K562 (cell line): ENCODE data around the gene B4GALNT4. TPM values are rescaled to one million over a fixed set of nuclear protein-coding genes. Genes with fewer than 3 reads are reported as not detected.

Source experiments
- ATAC-seq: fragments of 200-7000 bp; cut with Tn5 transposase; 3 replicates; pipeline ENCODE4 v1.9.1; 2020; ENCODE audit warnings: moderate library complexity
- BruUV-seq: library from RNA; stranded (reverse); fragments of 400-500 nt; replicated peaks from 2 replicates; lab custom pipeline; 2021; lab: Mats Ljungman, UMichigan
- CTCF ChIA-PET: fragments of 300-600 bp; formaldehyde crosslinking; extraction: SDS; loops from one replicate; lab custom pipeline; 2021; ENCODE audit warnings: low intra/inter-chr PET ratio; lab: Yijun Ruan, JAX
- POLR2A ChIA-PET: fragments of 300-600, 350-650 bp; sonication (Branson Sonifier 250); formaldehyde crosslinking; extraction: SDS; loops from one replicate; lab custom pipeline; 2021; ENCODE audit warnings: antibody characterized with exemption, inconsistent platforms; lab: Yijun Ruan, JAX
- DNase-seq, 4 experiments: peaks; one replicate each; pipeline versions ENCODE4 v3.0.0 to v3.0.0-alpha.2; 2011 to 2018; ENCODE audit warnings: low spot score in 3 of 4, mixed read lengths in 3 of 4; ENCODE audit errors: extremely low read depth in 1 of 4
- FAIRE-seq: peaks from 2 replicates; lab custom pipeline; 2011; peaks lifted over from hg19 to GRCh38; lab: Jason Lieb, UNC
- H2AFZ ChIP-seq: 2 replicates; pipeline ENCODE4 v1.6.0; 2011; ENCODE audit warnings: low read depth, low read length, control low read depth, inconsistent platforms
- H3K27ac ChIP-seq: fragments of 200-600 bp; 3 replicates; pipeline ENCODE4 v1.8.0; 2011; ENCODE audit warnings: low read depth, mild to moderate bottlenecking, control low read depth, inconsistent platforms, low read length, moderate library complexity, mixed read lengths; ENCODE audit errors: extremely low read depth
- H3K27me3 ChIP-seq, 2 experiments: fragments of 300-600 bp in 1 of 2; 2 replicates in 1 of 2; 3 replicates in 1 of 2; pipeline versions ENCODE4 v1.6.0 to v1.8.0; 2011; ENCODE audit warnings: inconsistent platforms in 2 of 2, low read length in 2 of 2, mild to moderate bottlenecking in 1 of 2, mixed read lengths in 1 of 2, moderate library complexity in 1 of 2; ENCODE audit not compliant: control insufficient read depth in 2 of 2, insufficient read depth in 2 of 2
- H3K36me3 ChIP-seq: fragments of 300-600 bp; 3 replicates; pipeline ENCODE4 v1.8.0; 2011; ENCODE audit warnings: mild to moderate bottlenecking, low read length, inconsistent platforms; ENCODE audit not compliant: control insufficient read depth, insufficient read depth
- H3K4me1 ChIP-seq, 2 experiments: fragments of 200-600 bp in 1 of 2; replicated peaks in 1 of 2; 2 replicates in 1 of 2; 3 replicates in 1 of 2; pipeline versions ENCODE4 v1.5.1 to v1.8.0; 2011; ENCODE audit warnings: inconsistent platforms in 2 of 2, low read length in 2 of 2, mild to moderate bottlenecking in 1 of 2, mixed read lengths in 1 of 2, moderate library complexity in 1 of 2; ENCODE audit not compliant: control insufficient read depth in 2 of 2, insufficient read depth in 2 of 2
- H3K4me2 ChIP-seq: 2 replicates; pipeline ENCODE4 v1.6.1; 2011; ENCODE audit warnings: low read length, control low read depth, inconsistent platforms, mixed read lengths; ENCODE audit not compliant: insufficient read depth
- H3K4me3 ChIP-seq: fragments of 200-600 bp; sonication (generic), shearing (Covaris generic); 2 replicates; pipeline ENCODE4 v1.5.1; 2016; ENCODE audit warnings: control low read depth, inconsistent platforms
- H3K79me2 ChIP-seq: fragments of 200-600 bp; 3 replicates; pipeline ENCODE4 v1.8.0; 2011; ENCODE audit warnings: low read length, inconsistent platforms; ENCODE audit not compliant: control insufficient read depth, insufficient read depth
- H3K9ac ChIP-seq, 2 experiments: 2 replicates each; pipeline versions ENCODE4 v1.6.0 to v1.6.1; 2011; ENCODE audit warnings: low read depth in 2 of 2, low read length in 2 of 2, control low read depth in 1 of 2, inconsistent platforms in 1 of 2, mild to moderate bottlenecking in 1 of 2, mixed read lengths in 1 of 2; ENCODE audit not compliant: insufficient read depth in 1 of 2
- H3K9me1 ChIP-seq: one replicate; pipeline ENCODE4 v1.6.0; 2011; ENCODE audit warnings: inconsistent platforms, mild to moderate bottlenecking, low read length, moderate library complexity; ENCODE audit not compliant: control insufficient read depth, insufficient read depth
- H3K9me3 ChIP-seq: replicated peaks from 2 replicates; pipeline ENCODE4 v1.5.1; 2011; ENCODE audit warnings: low read depth, low read length, inconsistent platforms; ENCODE audit not compliant: control insufficient read depth, insufficient read depth
- H4K20me1 ChIP-seq: replicated peaks from 2 replicates; pipeline ENCODE4 v1.6.1; 2011; ENCODE audit warnings: low read length, inconsistent platforms, mixed read lengths; ENCODE audit not compliant: control insufficient read depth, insufficient read depth
- BCLAF1 ChIP-seq, 2 experiments: fragments of 450-650 bp in 1 of 2; IDR thresholded peaks; 2 replicates each; pipeline ENCODE4 v1.6.1; 2011 to 2017; ENCODE audit warnings: low read depth in 2 of 2, antibody characterized with exemption in 1 of 2, borderline replicate concordance in 1 of 2, low read length in 1 of 2, mild to moderate bottlenecking in 1 of 2, mixed read lengths in 1 of 2; ENCODE audit not compliant: control insufficient read depth in 1 of 2
- BRD9 ChIP-seq: fragments of 450-650 bp; IDR thresholded peaks from 2 replicates; pipeline ENCODE4 v1.6.1; 2018; ENCODE audit warnings: low read depth; ENCODE audit not compliant: partially characterized antibody
- CREB3L1 ChIP-seq: fragments of 450-650 bp; IDR thresholded peaks from 2 replicates; pipeline ENCODE4 v1.6.1; 2014; ENCODE audit warnings: low read depth, mild to moderate bottlenecking, moderate library complexity, borderline replicate concordance
- HNRNPH1 ChIP-seq: fragments of 200-400 bp; formaldehyde crosslinking; optimal IDR thresholded peaks from 2 replicates; pipeline ENCODE3; 2017; ENCODE audit warnings: low read depth, mild to moderate bottlenecking, low read length, moderate library complexity
- HNRNPLL ChIP-seq: fragments of 200-400 bp; formaldehyde crosslinking; IDR thresholded peaks from 2 replicates; pipeline ENCODE4 v1.6.1; 2017; ENCODE audit warnings: low read length, low read depth, mild to moderate bottlenecking; ENCODE audit not compliant: poor library complexity, severe bottlenecking
- MCM3 ChIP-seq: fragments of 450-650 bp; IDR thresholded peaks from 2 replicates; pipeline ENCODE4 v1.6.1; 2016
- MEIS2 ChIP-seq: fragments of 450-650 bp; IDR thresholded peaks from 2 replicates; pipeline ENCODE4 v1.6.1; 2014; ENCODE audit warnings: mild to moderate bottlenecking; ENCODE audit not compliant: partially characterized antibody
- MTA2 ChIP-seq: fragments of 450-650 bp; IDR thresholded peaks from 2 replicates; pipeline ENCODE4 v1.6.1; 2016; ENCODE audit warnings: low read depth
- PTBP1 ChIP-seq: fragments of 200-400 bp; formaldehyde crosslinking; IDR thresholded peaks from 2 replicates; pipeline ENCODE4 v1.6.1; 2017; ENCODE audit warnings: low read depth, low read length
- RB1 ChIP-seq: fragments of 450-650 bp; IDR thresholded peaks from 2 replicates; pipeline ENCODE4 v1.6.1; 2017; ENCODE audit warnings: low read depth, mild to moderate bottlenecking
- RBM22 ChIP-seq: fragments of 200-400 bp; formaldehyde crosslinking; IDR thresholded peaks from 2 replicates; pipeline ENCODE4 v1.6.1; 2018; ENCODE audit warnings: low read length, low read depth; ENCODE audit not compliant: poor library complexity, severe bottlenecking
- SIRT6 ChIP-seq: IDR thresholded peaks from one replicate; pipeline ENCODE4 v1.6.1; 2012; ENCODE audit warnings: low read depth, mild to moderate bottlenecking, control low read depth, inconsistent platforms, low read length, moderate library complexity
- TAF9B ChIP-seq: fragments of 450-650 bp; IDR thresholded peaks from 2 replicates; pipeline ENCODE4 v1.6.1; 2018; ENCODE audit warnings: mild to moderate bottlenecking; ENCODE audit not compliant: partially characterized antibody
- ZBTB11 ChIP-seq, 3 experiments: fragments of 200-800 bp in 1 of 3; fragments of 250-450 bp in 1 of 3; fragments of 450-650 bp in 1 of 3; sonication (Bioruptor Pico) in 1 of 3; sonication (Bioruptor generic) in 1 of 3; formaldehyde crosslinking in 1 of 3; IDR thresholded peaks; 2 replicates each; pipeline versions ENCODE4 v1.6.1 to v1.8.0; 2016 to 2022; ENCODE audit warnings: mild to moderate bottlenecking in 2 of 3, missing genetic modification characterization in 2 of 3, missing compliant biosample characterization in 1 of 3, moderate library complexity in 1 of 3
- WGBS: fragments of 100-300 bp; shearing (Covaris generic); methylation state at CpG from one replicate; pipeline ENCODE4 v1.1.6; 2016; ENCODE audit warnings: low coverage, mixed read lengths; ENCODE audit not compliant: insufficient coverage; ENCODE audit errors: missing lambda C conversion rate; 5-methylcytosine and 5-hydroxymethylcytosine counted together
- in situ Hi-C: fragments of 300-500 bp; cut with MboI; formaldehyde crosslinking; loops from 4 replicates; pipeline ENCODE4 v1.15.0; 2018; ENCODE audit warnings: inconsistent platforms, mixed read lengths
- intact Hi-C: fragments of 100-400 bp; cut with micrococcal nuclease; formaldehyde crosslinking; loops from 2 replicates; pipeline ENCODE4 v1.14.2; 2022
- polyA plus RNA-seq, 8 experiments: library from polyadenylated mRNA; depleted of rRNA in 4 of 8; stranded (reverse) in 5 of 8; unstranded in 3 of 8; fragments of >200 nt; fragmentation: Nextera tagmentation in 2 of 8; fragmentation: Illumina TruSeq in 1 of 8; extraction: Ambion mirVana in 2 of 8; extraction: Trizol in 1 of 8; gene quantifications; 2 replicates each; pipeline versions ENCODE4 v1.2.1 to v1.2.3, GENCODE V29; 2011 to 2014; ENCODE audit warnings: inconsistent platforms in 1 of 8, missing spikeins in 1 of 8
- total RNA-seq, 7 experiments: library from RNA; depleted of rRNA in 6 of 7; stranded (reverse); fragments of >200 nt in 6 of 7; fragmentation: Illumina TruSeq in 2 of 7; extraction: Trizol in 2 of 7; gene quantifications; 2 replicates each; pipeline versions ENCODE4 v1.2.1 to v1.2.3, GENCODE V29; 2011 to 2021; ENCODE audit warnings: low replicate concordance in 1 of 7

The B4GALNT4 gene
- total and polyA plus RNA-seq, 9 of the 15 experiments (the other 6 are each of a cell fraction or from before 2014, with no cell fraction given): 0.20 to 37.1 (median 10.8) TPM; not detected in 1

DNA sequence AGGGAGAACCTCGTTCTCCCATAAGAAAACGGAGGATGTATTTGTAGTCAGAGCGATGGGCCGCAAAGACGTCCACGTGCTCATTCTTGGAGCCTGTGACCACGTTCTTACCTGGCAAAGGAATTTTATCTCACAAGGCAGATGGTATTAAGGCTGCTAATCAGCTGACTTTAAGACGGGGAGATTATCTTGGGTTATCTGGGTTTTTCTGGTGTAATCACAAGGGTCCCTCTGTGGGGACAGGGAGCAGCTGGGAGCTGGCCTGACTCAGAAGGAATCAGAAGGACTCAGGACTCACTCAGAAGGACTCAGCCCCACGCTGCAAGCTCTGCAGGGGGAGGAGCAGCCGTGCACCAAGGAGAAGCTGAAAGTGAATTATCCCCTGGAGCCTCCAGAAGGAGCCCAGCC, 53.0 kb downstream of the B4GALNT4 start:
- Histone ChIP-seq H2AFZ (0 out of 2 replicates have a peak overlapping the region, but pooled peaks have one; percentile 34), H3K79me2 (no peaks in the 10 kb centered on the region), H3K4me2 (no peak overlapping the region), H3K27ac (no peak overlapping the region), H3K4me3 (no peak overlapping the region), H3K9me1 (no peaks in the 10 kb centered on the region), H3K9me3 (0 out of 2 replicates have a peak, but pooled peaks cover 2% of the 10 kb centered on the region), H3K27me3 (no peaks in the 10 kb centered on the region), H3K36me3 (no peaks in the 10 kb centered on the region), H3K4me1 (peaks cover 5 to 42% of the 10 kb centered on the region in 2 experiments; a peak in 4 of 5 replicates), H3K9ac (peak overlapping the region in 1 of 2 experiments; percentile 1; a peak in 1 of 4 replicates), H4K20me1 (no peaks in the 10 kb centered on the region)
- peak in 3 of 4 experiments; percentile 33 to 72 (median 48) for DNase-seq
- CTCF ChIA-PET: no interaction called here
- peak; percentile 87 for FAIRE-seq
- POLR2A ChIA-PET: interaction anchor here (0.7 to 1.0 kb wide), 2 partner anchors 18 to 172 kb away, joined by 3 to 5 read pairs; no protein-coding TSS in a partner anchor
- BruUV-seq: no TSS peak
- intact Hi-C loops (no loop called here), in situ Hi-C loops (no loop called here)
- 8% methylated on average over 10 of the region's 10 CpGs for WGBS
- ATAC-seq: peak; percentile 86
- TF ChIP-seq TAF9B (no peak), HNRNPH1 (no peak), MCM3 (no peak), RB1 (no peak), HNRNPLL (no peak), CREB3L1 (no peak), BRD9 (no peak), RBM22 (no peak), MEIS2 (no peak), BCLAF1 (IDR thresholded peaks at IDR 0.05; ENCODE audit: borderline replicate concordance in 1 of 2, control insufficient read depth in 1 of 2, low read depth in 2 of 2, low read length in 1 of 2) (no peak), MTA2 (peak; percentile 80), PTBP1 (no peak), ZBTB11 (CRISPR knock-in tag; IDR thresholded peaks at IDR 0.05) (no peak), SIRT6 (no peak)
